Measurements from ENCODE around the gene SNTG2.

GRCh38 chr2:1226766-1227165 lies 276.1 kb downstream of the SNTG2 start:
- no peak for TF ChIP-seq POLR2AphosphoS5 (IDR thresholded peaks at IDR 0.05; ENCODE audit: borderline replicate concordance, low read depth, low read length)
- TF ChIP-seq EZH2 (IDR thresholded peaks at IDR 0.05) = no peak
- TF ChIP-seq FOXP2 (optimal IDR thresholded peaks at IDR 0.05; ENCODE audit: control extremely low read depth, extremely low read length, insufficient read depth) = no peak
